GM23338 (cell line): Measurements from ENCODE around the gene MAP3K8. TPM values are rescaled to one million over a fixed set of nuclear protein-coding genes. Genes with fewer than 3 reads are reported as not detected.

Experiments
- ATAC-seq: fragments of 200-7000 bp; cut with Tn5 transposase; 3 replicates; pipeline ENCODE4 v1.9.1; 2020
- DNase-seq: peaks from one replicate; pipeline ENCODE4 v3.0.0-alpha.2; 2015; ENCODE audit warnings: low spot score
- H2AFZ ChIP-seq: fragments of 200-600 bp; sonication (generic); 2 replicates; pipeline ENCODE4 v1.8.0; 2016; ENCODE audit warnings: antibody characterized with exemption, mild to moderate bottlenecking, moderate library complexity
- H3F3A ChIP-seq: fragments of 200-600 bp; sonication (generic); replicated peaks from 2 replicates; pipeline ENCODE4 v1.8.0; 2017; ENCODE audit warnings: antibody characterized with exemption, mixed run types, low read depth
- H3K27ac ChIP-seq: fragments of 200-600 bp; sonication (generic); 2 replicates; pipeline ENCODE4 v1.6.1; 2016; ENCODE audit warnings: low read depth
- H3K27me3 ChIP-seq: fragments of 200-600 bp; sonication (generic); 2 replicates; pipeline ENCODE4 v1.8.0; 2016; ENCODE audit warnings: mild to moderate bottlenecking, mixed run types, moderate library complexity; ENCODE audit not compliant: insufficient read depth
- H3K36me3 ChIP-seq: fragments of 200-600 bp; sonication (generic); 2 replicates; pipeline ENCODE4 v1.8.0; 2016; ENCODE audit warnings: mild to moderate bottlenecking; ENCODE audit not compliant: insufficient read depth
- H3K4me1 ChIP-seq: fragments of 200-600 bp; sonication (generic); 2 replicates; pipeline ENCODE4 v1.8.0; 2016; ENCODE audit warnings: mild to moderate bottlenecking, moderate library complexity; ENCODE audit not compliant: insufficient read depth
- H3K4me2 ChIP-seq: fragments of 200-600 bp; sonication (generic); 2 replicates; pipeline ENCODE4 v1.7.1; 2017; ENCODE audit warnings: mixed run types
- H3K4me3 ChIP-seq: fragments of 200-600 bp; sonication (generic); 2 replicates; pipeline ENCODE4 v1.6.1; 2016; ENCODE audit warnings: mixed run types
- H3K79me2 ChIP-seq: fragments of 200-600 bp; sonication (generic); replicated peaks from 2 replicates; pipeline ENCODE4 v1.8.0; 2017; ENCODE audit warnings: mild to moderate bottlenecking; ENCODE audit not compliant: insufficient read depth
- H3K9me2 ChIP-seq: fragments of 200-600 bp; sonication (generic); 2 replicates; pipeline ENCODE4 v1.8.0; 2017; ENCODE audit not compliant: insufficient read depth
- H4K20me1 ChIP-seq: fragments of 200-600 bp; sonication (generic); replicated peaks from 2 replicates; pipeline ENCODE4 v1.8.0; 2017; ENCODE audit warnings: mild to moderate bottlenecking; ENCODE audit not compliant: insufficient read depth
- H3K27ac Mint-ChIP-seq: 2 replicates; pipeline ENCODE4 v1.8.0; 2020; ENCODE audit warnings: inconsistent platforms, mild to moderate bottlenecking, moderate library complexity, mixed read lengths
- H3K27me3 Mint-ChIP-seq: 3 replicates; pipeline ENCODE4 v1.8.0; 2022; ENCODE audit warnings: low read depth, mild to moderate bottlenecking, moderate library complexity, mixed read lengths, inconsistent platforms; ENCODE audit not compliant: insufficient read depth, poor library complexity
- H3K36me3 Mint-ChIP-seq: 3 replicates; pipeline ENCODE4 v1.8.0; 2021; ENCODE audit warnings: low read depth, mild to moderate bottlenecking, inconsistent platforms, moderate library complexity, mixed read lengths
- H3K4me1 Mint-ChIP-seq: 3 replicates; pipeline ENCODE4 v1.8.0; 2020; ENCODE audit warnings: mild to moderate bottlenecking, inconsistent platforms, mixed read lengths
- H3K4me3 Mint-ChIP-seq: 3 replicates; pipeline ENCODE4 v1.8.0; 2021; ENCODE audit warnings: moderate library complexity, mild to moderate bottlenecking, inconsistent platforms, mixed read lengths
- H3K9me3 Mint-ChIP-seq: 3 replicates; pipeline ENCODE4 v1.8.0; 2020; ENCODE audit warnings: moderate library complexity, mild to moderate bottlenecking, inconsistent platforms, mixed read lengths
- CREB1 ChIP-seq: fragments of 250-450 bp; sonication (Bioruptor Pico); IDR thresholded peaks from 2 replicates; pipeline ENCODE4 v1.5.0; 2020; ENCODE audit warnings: low read depth, mild to moderate bottlenecking, moderate library complexity
- EZH2phosphoT487 ChIP-seq: fragments of 200-600 bp; sonication (generic); IDR thresholded peaks from one replicate; pipeline ENCODE4 v1.8.1; 2018; ENCODE audit warnings: antibody characterized with exemption; ENCODE audit not compliant: unreplicated experiment
- JUNB ChIP-seq: IDR thresholded peaks from one replicate; pipeline ENCODE4 v1.6.1; 2016; ENCODE audit warnings: antibody characterized with exemption; ENCODE audit not compliant: unreplicated experiment
- POLR2AphosphoS5 ChIP-seq: IDR thresholded peaks from 2 replicates; pipeline ENCODE4 v1.6.1; 2016; ENCODE audit warnings: antibody characterized with exemption, low read depth
- STAT1 ChIP-seq: IDR thresholded peaks from one replicate; pipeline ENCODE4 v1.6.1; 2016; ENCODE audit warnings: antibody characterized with exemption; ENCODE audit not compliant: unreplicated experiment
- ZNF114 ChIP-seq: fragments of 250-450 bp; sonication (Bioruptor Pico); IDR thresholded peaks from 2 replicates; pipeline ENCODE4 v1.5.0; 2020; ENCODE audit warnings: mild to moderate bottlenecking, moderate library complexity
- ZNF331 ChIP-seq: fragments of 250-450 bp; sonication (Bioruptor Pico); IDR thresholded peaks from 2 replicates; pipeline ENCODE4 v1.5.0; 2020; ENCODE audit warnings: low read depth, mild to moderate bottlenecking, moderate library complexity
- polyA plus RNA-seq: library from polyadenylated mRNA; unstranded; fragments of >200 nt; fragmentation: Nextera tagmentation; extraction: Ambion mirVana; gene quantifications from 2 replicates; pipeline ENCODE4 v1.2.1, GENCODE V29; 2016
- total RNA-seq: library from RNA; depleted of rRNA; stranded (reverse); fragments of >200 nt; shearing (Covaris generic); gene quantifications from 2 replicates; pipeline ENCODE4 v1.2.3, GENCODE V29; 2014
- TF ChIP-seq, protein P1 (sequence below): fragments of 250-450 bp; sonication (Bioruptor Pico); IDR thresholded peaks from 2 replicates; pipeline ENCODE4 v1.5.0; 2020; ENCODE audit warnings: mild to moderate bottlenecking, moderate library complexity
- TF ChIP-seq, protein P2 (sequence below), 2 experiments: fragments of 200-600 bp in 1 of 2; sonication (generic) in 1 of 2; conservative IDR thresholded peaks; 2 replicates each; pipeline versions ENCODE4 v1.5.1 to v1.6.1; 2016 to 2017; ENCODE audit warnings: antibody characterized with exemption in 2 of 2, low read depth in 2 of 2, mild to moderate bottlenecking in 2 of 2, moderate library complexity in 1 of 2

Gene MAP3K8
- total and polyA plus RNA-seq, 2 experiments from 2014 or later: 3.5 to 5.0 TPM

DNA sequence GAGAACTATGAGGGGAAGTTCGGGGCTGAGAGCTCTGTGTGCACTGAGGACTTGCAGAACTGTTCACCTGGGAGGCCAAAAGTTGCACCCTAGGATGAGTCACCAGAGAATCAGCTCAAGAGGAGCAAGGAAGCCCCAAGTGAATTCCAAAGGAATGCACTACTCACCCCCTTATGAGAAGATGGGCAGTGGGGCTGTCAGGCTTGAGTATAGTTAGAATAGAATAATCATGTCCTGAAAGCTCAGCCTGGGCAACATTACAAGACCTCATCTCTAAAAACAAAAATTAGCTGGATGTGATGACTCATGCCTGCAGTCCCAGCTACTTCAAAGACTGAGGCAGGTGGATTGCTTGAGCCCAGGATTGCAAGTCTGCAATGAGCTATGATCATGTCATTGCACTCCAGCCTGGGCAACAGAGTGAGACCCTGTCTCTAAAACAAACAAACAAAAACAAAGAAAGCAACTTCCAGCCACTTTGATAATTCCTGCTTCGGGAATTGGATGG is 30.0 kb downstream of the MAP3K8 start (continued):
- TF ChIP-seq, protein P1, sequence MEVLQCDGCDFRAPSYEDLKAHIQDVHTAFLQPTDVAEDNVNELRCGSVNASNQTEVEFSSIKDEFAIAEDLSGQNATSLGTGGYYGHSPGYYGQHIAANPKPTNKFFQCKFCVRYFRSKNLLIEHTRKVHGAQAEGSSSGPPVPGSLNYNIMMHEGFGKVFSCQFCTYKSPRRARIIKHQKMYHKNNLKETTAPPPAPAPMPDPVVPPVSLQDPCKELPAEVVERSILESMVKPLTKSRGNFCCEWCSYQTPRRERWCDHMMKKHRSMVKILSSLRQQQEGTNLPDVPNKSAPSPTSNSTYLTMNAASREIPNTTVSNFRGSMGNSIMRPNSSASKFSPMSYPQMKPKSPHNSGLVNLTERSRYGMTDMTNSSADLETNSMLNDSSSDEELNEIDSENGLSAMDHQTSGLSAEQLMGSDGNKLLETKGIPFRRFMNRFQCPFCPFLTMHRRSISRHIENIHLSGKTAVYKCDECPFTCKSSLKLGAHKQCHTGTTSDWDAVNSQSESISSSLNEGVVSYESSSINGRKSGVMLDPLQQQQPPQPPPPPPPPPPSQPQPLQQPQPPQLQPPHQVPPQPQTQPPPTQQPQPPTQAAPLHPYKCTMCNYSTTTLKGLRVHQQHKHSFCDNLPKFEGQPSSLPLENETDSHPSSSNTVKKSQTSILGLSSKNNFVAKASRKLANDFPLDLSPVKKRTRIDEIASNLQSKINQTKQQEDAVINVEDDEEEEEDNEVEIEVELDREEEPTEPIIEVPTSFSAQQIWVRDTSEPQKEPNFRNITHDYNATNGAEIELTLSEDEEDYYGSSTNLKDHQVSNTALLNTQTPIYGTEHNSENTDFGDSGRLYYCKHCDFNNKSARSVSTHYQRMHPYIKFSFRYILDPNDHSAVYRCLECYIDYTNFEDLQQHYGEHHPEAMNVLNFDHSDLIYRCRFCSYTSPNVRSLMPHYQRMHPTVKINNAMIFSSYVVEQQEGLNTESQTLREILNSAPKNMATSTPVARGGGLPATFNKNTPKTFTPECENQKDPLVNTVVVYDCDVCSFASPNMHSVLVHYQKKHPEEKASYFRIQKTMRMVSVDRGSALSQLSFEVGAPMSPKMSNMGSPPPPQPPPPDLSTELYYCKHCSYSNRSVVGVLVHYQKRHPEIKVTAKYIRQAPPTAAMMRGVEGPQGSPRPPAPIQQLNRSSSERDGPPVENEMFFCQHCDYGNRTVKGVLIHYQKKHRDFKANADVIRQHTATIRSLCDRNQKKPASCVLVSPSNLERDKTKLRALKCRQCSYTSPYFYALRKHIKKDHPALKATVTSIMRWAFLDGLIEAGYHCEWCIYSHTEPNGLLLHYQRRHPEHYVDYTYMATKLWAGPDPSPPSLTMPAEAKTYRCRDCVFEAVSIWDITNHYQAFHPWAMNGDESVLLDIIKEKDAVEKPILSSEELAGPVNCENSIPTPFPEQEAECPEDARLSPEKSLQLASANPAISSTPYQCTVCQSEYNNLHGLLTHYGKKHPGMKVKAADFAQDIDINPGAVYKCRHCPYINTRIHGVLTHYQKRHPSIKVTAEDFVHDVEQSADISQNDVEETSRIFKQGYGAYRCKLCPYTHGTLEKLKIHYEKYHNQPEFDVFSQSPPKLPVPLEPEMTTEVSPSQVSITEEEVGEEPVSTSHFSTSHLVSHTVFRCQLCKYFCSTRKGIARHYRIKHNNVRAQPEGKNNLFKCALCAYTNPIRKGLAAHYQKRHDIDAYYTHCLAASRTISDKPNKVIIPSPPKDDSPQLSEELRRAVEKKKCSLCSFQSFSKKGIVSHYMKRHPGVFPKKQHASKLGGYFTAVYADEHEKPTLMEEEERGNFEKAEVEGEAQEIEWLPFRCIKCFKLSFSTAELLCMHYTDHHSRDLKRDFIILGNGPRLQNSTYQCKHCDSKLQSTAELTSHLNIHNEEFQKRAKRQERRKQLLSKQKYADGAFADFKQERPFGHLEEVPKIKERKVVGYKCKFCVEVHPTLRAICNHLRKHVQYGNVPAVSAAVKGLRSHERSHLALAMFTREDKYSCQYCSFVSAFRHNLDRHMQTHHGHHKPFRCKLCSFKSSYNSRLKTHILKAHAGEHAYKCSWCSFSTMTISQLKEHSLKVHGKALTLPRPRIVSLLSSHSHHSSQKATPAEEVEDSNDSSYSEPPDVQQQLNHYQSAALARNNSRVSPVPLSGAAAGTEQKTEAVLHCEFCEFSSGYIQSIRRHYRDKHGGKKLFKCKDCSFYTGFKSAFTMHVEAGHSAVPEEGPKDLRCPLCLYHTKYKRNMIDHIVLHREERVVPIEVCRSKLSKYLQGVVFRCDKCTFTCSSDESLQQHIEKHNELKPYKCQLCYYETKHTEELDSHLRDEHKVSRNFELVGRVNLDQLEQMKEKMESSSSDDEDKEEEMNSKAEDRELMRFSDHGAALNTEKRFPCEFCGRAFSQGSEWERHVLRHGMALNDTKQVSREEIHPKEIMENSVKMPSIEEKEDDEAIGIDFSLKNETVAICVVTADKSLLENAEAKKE (CRISPR knock-in tag): no peak

DNA sequence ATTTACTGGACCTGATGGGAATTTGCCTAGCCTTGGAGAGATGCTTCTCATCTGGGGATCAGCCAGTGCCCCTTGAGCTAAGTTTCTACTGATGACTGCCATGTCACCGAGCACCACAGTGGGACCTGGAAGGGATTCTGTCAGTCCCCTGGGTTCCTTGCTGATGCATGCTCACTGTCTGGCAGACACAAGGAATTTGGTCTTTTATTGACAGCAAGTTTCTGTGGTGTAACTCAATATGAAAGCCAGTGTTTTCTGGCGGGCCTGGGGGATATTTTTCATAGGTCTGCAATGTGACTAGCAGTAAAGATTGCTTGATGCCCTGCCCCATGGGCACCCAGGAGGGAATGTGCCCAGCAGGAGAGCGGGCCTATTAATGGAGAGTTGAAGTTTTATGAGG is 30.7 kb downstream of the MAP3K8 start:
- Mint-ChIP-seq H3K9me3 (no peaks in the 10 kb centered on the region), H3K36me3 (peaks cover 9% of the 10 kb centered on the region), H3K27me3 (peaks cover 4% of the 10 kb centered on the region), H3K4me3 (no peak overlapping the region), H3K27ac (no peak overlapping the region), H3K4me1 (peaks cover 6% of the 10 kb centered on the region; the same call in 2 of the 3 replicates)
- no peaks in the 10 kb centered on the region for H3K36me3 ChIP-seq
- no peaks in the 10 kb centered on the region for H4K20me1 ChIP-seq
- H3F3A ChIP-seq: no peaks in the 10 kb centered on the region
- no peak overlapping the region for H3K27ac ChIP-seq
- H3K4me3 ChIP-seq: no peak overlapping the region
- H3K79me2 ChIP-seq: no peaks in the 10 kb centered on the region
- no peak overlapping the region for H2AFZ ChIP-seq
- no peak for DNase-seq
- no peaks in the 10 kb centered on the region for H3K9me2 ChIP-seq
- H3K27me3 ChIP-seq: no peaks in the 10 kb centered on the region
- H3K4me2 ChIP-seq: no peak overlapping the region
- H3K4me1 ChIP-seq: no peaks in the 10 kb centered on the region
- no peak for ATAC-seq
- TF ChIP-seq ZNF331 (no peak), EZH2phosphoT487 (no peak), STAT1 (no peak), ZNF114 (CRISPR knock-in tag) (no peak), POLR2AphosphoS5 (no peak), JUNB (no peak), CREB1 (CRISPR knock-in tag) (no peak)
- TF ChIP-seq, protein P2, sequence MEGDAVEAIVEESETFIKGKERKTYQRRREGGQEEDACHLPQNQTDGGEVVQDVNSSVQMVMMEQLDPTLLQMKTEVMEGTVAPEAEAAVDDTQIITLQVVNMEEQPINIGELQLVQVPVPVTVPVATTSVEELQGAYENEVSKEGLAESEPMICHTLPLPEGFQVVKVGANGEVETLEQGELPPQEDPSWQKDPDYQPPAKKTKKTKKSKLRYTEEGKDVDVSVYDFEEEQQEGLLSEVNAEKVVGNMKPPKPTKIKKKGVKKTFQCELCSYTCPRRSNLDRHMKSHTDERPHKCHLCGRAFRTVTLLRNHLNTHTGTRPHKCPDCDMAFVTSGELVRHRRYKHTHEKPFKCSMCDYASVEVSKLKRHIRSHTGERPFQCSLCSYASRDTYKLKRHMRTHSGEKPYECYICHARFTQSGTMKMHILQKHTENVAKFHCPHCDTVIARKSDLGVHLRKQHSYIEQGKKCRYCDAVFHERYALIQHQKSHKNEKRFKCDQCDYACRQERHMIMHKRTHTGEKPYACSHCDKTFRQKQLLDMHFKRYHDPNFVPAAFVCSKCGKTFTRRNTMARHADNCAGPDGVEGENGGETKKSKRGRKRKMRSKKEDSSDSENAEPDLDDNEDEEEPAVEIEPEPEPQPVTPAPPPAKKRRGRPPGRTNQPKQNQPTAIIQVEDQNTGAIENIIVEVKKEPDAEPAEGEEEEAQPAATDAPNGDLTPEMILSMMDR (conservative IDR thresholded peaks at IDR 0.05; ENCODE audit: low read depth in 2 of 2): no peak
